Activated CD4-positive, alpha-beta T cell treated with anti-CD3 and anti-CD28 coated beads, Interleukin-2, amount 10 ng/mL, durations not matched to agents 24 days and 14 days (primary cell): ENCODE measurements around the gene SP5. TPM values are rescaled to one million over a fixed set of nuclear protein-coding genes. Genes with fewer than 3 reads are reported as not detected.
A peak's percentile ranks its signal among the peaks of the same experiment; 100 is the strongest.
"Not testable (repeated sequence)": the region's sequence is repeated elsewhere in the genome, so short reads cannot be mapped to it uniquely, and the experiment has no call there.

Source experiments
- DNase-seq: peaks from one replicate; pipeline ENCODE4 v3.0.0; 2022
- H3K27ac Mint-ChIP-seq: one replicate; pipeline ENCODE4 v1.8.0; 2022; ENCODE audit warnings: mild to moderate bottlenecking, mixed read lengths
- H3K27me3 Mint-ChIP-seq: one replicate; pipeline ENCODE4 v1.8.0; 2022; ENCODE audit warnings: mixed read lengths
- H3K36me3 Mint-ChIP-seq: one replicate; pipeline ENCODE4 v1.8.0; 2022; ENCODE audit warnings: low read depth, mild to moderate bottlenecking, mixed read lengths
- H3K4me1 Mint-ChIP-seq: one replicate; pipeline ENCODE4 v1.8.0; 2021; ENCODE audit warnings: mixed read lengths
- H3K4me3 Mint-ChIP-seq: one replicate; pipeline ENCODE4 v1.8.0; 2022; ENCODE audit warnings: mild to moderate bottlenecking, moderate library complexity, mixed read lengths
- H3K9me3 Mint-ChIP-seq: one replicate; pipeline ENCODE4 v1.8.0; 2021; ENCODE audit warnings: mixed read lengths
- intact Hi-C: fragments of 100-400 bp; cut with micrococcal nuclease; formaldehyde crosslinking; loops from one replicate; pipeline ENCODE4 v1.15.1; 2023
- total RNA-seq: library from RNA; stranded (reverse); gene quantifications from 2 replicates; pipeline ENCODE4 v1.2.3, GENCODE V29; 2022

Gene SP5
- 0.09 TPM in 1 of 2 replicates, not detected in the other for total RNA-seq

- Mint-ChIP-seq H3K9me3 (peaks cover 5% of the 10 kb centered on the region), H3K36me3 (peaks cover 5% of the 10 kb centered on the region), H3K27ac (peak within 1 kb of the TSS; percentile 75), H3K4me1 (peaks cover 20% of the 10 kb centered on the region), H3K4me3 (peak within 1 kb of the TSS; percentile 86), H3K27me3 (peaks cover 71% of the 10 kb centered on the region)
- intact Hi-C loops = loop anchor here (1.0 to 10.0 kb wide), 5 partner anchors 56 to 480 kb away; partner anchors contain the start of gene ERICH2
- peak; percentile 83 for DNase-seq
Observed at GRCh38 chr2:170715062-170715931, at the start of gene SP5. SP5 (plus strand) TSS chr2:170715337; CDS start chr2:170715513, 176 bp downstream.

- H3K4me1 Mint-ChIP-seq = no peaks in the 10 kb centered on the region
- DNase-seq = no peak
- H3K27me3 Mint-ChIP-seq = peaks cover 4% of the 10 kb centered on the region
- no peak overlapping the region for H3K4me3 Mint-ChIP-seq
- intact Hi-C loops = no loop called here
- H3K36me3 Mint-ChIP-seq = no peaks in the 10 kb centered on the region
- no peak overlapping the region for H3K27ac Mint-ChIP-seq
- no peaks in the 10 kb centered on the region for H3K9me3 Mint-ChIP-seq
Observed at GRCh38 chr2:170665743-170666142, 49.4 kb upstream of the SP5 start.

GRCh38 chr2:170669909-170670308 is 45.2 kb upstream of the SP5 start:
- Mint-ChIP-seq H3K9me3 (no peaks in the 10 kb centered on the region), H3K4me3 (no peak overlapping the region), H3K36me3 (no peaks in the 10 kb centered on the region), H3K27me3 (peaks cover 8% of the 10 kb centered on the region), H3K4me1 (no peaks in the 10 kb centered on the region), H3K27ac (no peak overlapping the region)
- DNase-seq = no peak
- intact Hi-C loops = no loop called here

- Mint-ChIP-seq H3K36me3 (no peaks in the 10 kb centered on the region), H3K27me3 (peaks cover 8% of the 10 kb centered on the region), H3K9me3 (no peaks in the 10 kb centered on the region), H3K27ac (no peak overlapping the region), H3K4me1 (no peaks in the 10 kb centered on the region), H3K4me3 (no peak overlapping the region)
- intact Hi-C loops = no loop called here
- no peak for DNase-seq
Observed at GRCh38 chr2:170670651-170671050, 44.5 kb upstream of the SP5 start.

- intact Hi-C loops = no loop called here
- no peaks in the 10 kb centered on the region for H3K36me3 Mint-ChIP-seq
Observed at GRCh38 chr2:170671079-170671478, 44.1 kb upstream of the SP5 start.

GRCh38 chr2:170674282-170674681 is 40.9 kb upstream of the SP5 start:
- H3K4me1 Mint-ChIP-seq, intact Hi-C loops, H3K36me3 Mint-ChIP-seq, H3K27ac Mint-ChIP-seq, H3K27me3 Mint-ChIP-seq, H3K4me3 Mint-ChIP-seq, H3K9me3 Mint-ChIP-seq, DNase-seq: not testable (repeated sequence)

More at GRCh38 chr2:170671079-170671478, 44.1 kb upstream of the SP5 start:
- Mint-ChIP-seq H3K27me3 (peaks cover 8% of the 10 kb centered on the region), H3K9me3 (no peaks in the 10 kb centered on the region), H3K27ac (no peak overlapping the region), H3K4me3 (no peak overlapping the region), H3K4me1 (no peaks in the 10 kb centered on the region)
- DNase-seq = no peak

- Mint-ChIP-seq H3K4me1 (no peaks in the 10 kb centered on the region), H3K9me3 (no peaks in the 10 kb centered on the region), H3K27me3 (peaks cover 10% of the 10 kb centered on the region), H3K27ac (no peak overlapping the region), H3K4me3 (no peak overlapping the region), H3K36me3 (no peaks in the 10 kb centered on the region)
- intact Hi-C loops = no loop called here
- no peak for DNase-seq
Observed at GRCh38 chr2:170675701-170676100, 39.4 kb upstream of the SP5 start.

- intact Hi-C loops = no loop called here
- no peaks in the 10 kb centered on the region for H3K4me1 Mint-ChIP-seq
Observed at GRCh38 chr2:170679607-170680079, 35.5 kb upstream of the SP5 start.

GRCh38 chr2:170680172-170680941 is 34.8 kb upstream of the SP5 start:
- intact Hi-C loops = no loop called here
- H3K27me3 Mint-ChIP-seq = peaks cover 5% of the 10 kb centered on the region

More at GRCh38 chr2:170679607-170680079, 35.5 kb upstream of the SP5 start:
- peaks cover 2% of the 10 kb centered on the region for H3K27me3 Mint-ChIP-seq
- no peak overlapping the region for H3K27ac Mint-ChIP-seq
- no peaks in the 10 kb centered on the region for H3K36me3 Mint-ChIP-seq
- H3K9me3 Mint-ChIP-seq = no peaks in the 10 kb centered on the region
- no peak for DNase-seq
- no peak overlapping the region for H3K4me3 Mint-ChIP-seq

GRCh38 chr2:170681311-170681710 is 33.8 kb upstream of the SP5 start:
- Mint-ChIP-seq H3K4me3 (no peak overlapping the region), H3K36me3 (no peaks in the 10 kb centered on the region), H3K27me3 (peaks cover 5% of the 10 kb centered on the region), H3K4me1 (no peaks in the 10 kb centered on the region), H3K9me3 (no peaks in the 10 kb centered on the region), H3K27ac (no peak overlapping the region)
- intact Hi-C loops = no loop called here
- DNase-seq = no peak

More at GRCh38 chr2:170680172-170680941, 34.8 kb upstream of the SP5 start:
- Mint-ChIP-seq H3K27ac (no peak overlapping the region), H3K36me3 (no peaks in the 10 kb centered on the region), H3K9me3 (no peaks in the 10 kb centered on the region), H3K4me1 (no peaks in the 10 kb centered on the region), H3K4me3 (no peak overlapping the region)
- no peak for DNase-seq

- Mint-ChIP-seq H3K27me3 (peaks cover 4% of the 10 kb centered on the region), H3K4me1 (no peaks in the 10 kb centered on the region), H3K4me3 (no peak overlapping the region), H3K36me3 (no peaks in the 10 kb centered on the region), H3K27ac (no peak overlapping the region), H3K9me3 (no peaks in the 10 kb centered on the region)
- no peak for DNase-seq
- intact Hi-C loops = no loop called here
Observed at GRCh38 chr2:170685591-170685990, 29.5 kb upstream of the SP5 start.

GRCh38 chr2:170689481-170689880 is 25.7 kb upstream of the SP5 start:
- no peak for DNase-seq
- intact Hi-C loops = no loop called here
- Mint-ChIP-seq H3K27me3 (peaks cover 4% of the 10 kb centered on the region), H3K4me3 (no peak overlapping the region), H3K36me3 (no peaks in the 10 kb centered on the region), H3K27ac (no peak overlapping the region), H3K4me1 (no peaks in the 10 kb centered on the region), H3K9me3 (no peaks in the 10 kb centered on the region)

- peaks cover 3% of the 10 kb centered on the region for H3K27me3 Mint-ChIP-seq
- no peak overlapping the region for H3K4me3 Mint-ChIP-seq
- intact Hi-C loops = no loop called here
- no peak overlapping the region for H3K27ac Mint-ChIP-seq
- no peak for DNase-seq
- H3K4me1 Mint-ChIP-seq = no peaks in the 10 kb centered on the region
- H3K36me3 Mint-ChIP-seq = no peaks in the 10 kb centered on the region
- no peaks in the 10 kb centered on the region for H3K9me3 Mint-ChIP-seq
Observed at GRCh38 chr2:170690640-170691039, 24.5 kb upstream of the SP5 start.

GRCh38 chr2:170694316-170694715 is 20.8 kb upstream of the SP5 start:
- no peak for DNase-seq
- H3K4me3 Mint-ChIP-seq = no peak overlapping the region
- H3K27ac Mint-ChIP-seq = no peak overlapping the region
- peaks cover 7% of the 10 kb centered on the region for H3K27me3 Mint-ChIP-seq
- no peaks in the 10 kb centered on the region for H3K4me1 Mint-ChIP-seq
- no peaks in the 10 kb centered on the region for H3K36me3 Mint-ChIP-seq
- intact Hi-C loops = no loop called here
- no peaks in the 10 kb centered on the region for H3K9me3 Mint-ChIP-seq
